Testis (tissue), 2 donors: ENCODE measurements around the gene ZFYVE28.

Experiments
- POLR2A ChIP-seq: fragments of 450-650 bp; IDR thresholded peaks from one replicate; pipeline ENCODE4 v1.6.1; 2017; ENCODE audit warnings: antibody characterized with exemption, mild to moderate bottlenecking, moderate library complexity
- TF ChIP-seq, protein P1 (sequence below), 3 experiments: fragments of 450-650 bp in 2 of 3; fragments of 200-600 bp in 1 of 3; sonication (generic) in 1 of 3; IDR thresholded peaks; one replicate each; pipeline ENCODE4 v1.5.1; 2016 to 2019; ENCODE audit warnings: antibody characterized with exemption in 3 of 3, mild to moderate bottlenecking in 2 of 3, moderate library complexity in 1 of 3

DNA sequence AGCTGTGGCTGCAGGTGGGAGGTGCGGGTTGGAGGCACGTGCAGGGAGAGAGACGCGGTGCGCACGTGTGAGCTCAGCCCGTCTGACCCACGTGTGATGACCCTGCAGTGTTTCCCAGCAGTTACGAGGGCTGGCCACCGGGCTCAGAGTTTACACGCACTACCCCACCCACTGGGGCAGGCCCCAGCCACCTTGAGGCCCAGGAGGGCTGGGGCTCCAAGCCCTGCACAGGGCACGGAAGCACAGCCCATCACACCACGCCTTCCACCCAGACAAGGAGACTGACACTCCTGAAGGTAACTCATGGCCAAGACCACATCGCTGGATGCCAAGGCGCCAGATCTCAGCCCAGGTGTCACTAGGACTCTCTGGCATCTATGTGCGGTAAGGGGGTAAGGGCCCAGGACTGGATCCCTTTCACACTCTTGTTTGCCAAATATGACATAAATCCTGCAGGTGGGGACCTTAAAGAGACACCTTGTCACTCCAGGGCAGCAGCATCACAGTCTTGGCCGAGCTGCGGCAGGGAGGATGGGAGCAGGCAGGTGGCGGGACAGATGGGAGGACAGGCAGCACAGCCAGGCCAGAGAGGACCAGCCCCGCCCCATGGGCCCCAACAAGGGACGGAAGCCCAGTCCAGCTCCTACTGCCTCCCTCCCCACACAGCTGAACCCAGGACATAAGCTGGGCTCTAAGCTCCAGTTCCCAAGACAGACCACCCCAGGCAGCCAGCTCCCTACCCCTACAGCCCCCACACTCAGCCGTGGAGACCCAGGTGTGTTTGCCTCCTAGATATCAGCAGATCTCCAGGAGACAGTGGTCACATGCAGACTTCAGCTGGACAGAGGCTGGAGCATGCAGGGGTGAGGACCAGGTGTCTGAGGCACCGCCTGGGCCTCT lies 56.8 kb downstream of the ZFYVE28 start:
- TF ChIP-seq, protein P1, sequence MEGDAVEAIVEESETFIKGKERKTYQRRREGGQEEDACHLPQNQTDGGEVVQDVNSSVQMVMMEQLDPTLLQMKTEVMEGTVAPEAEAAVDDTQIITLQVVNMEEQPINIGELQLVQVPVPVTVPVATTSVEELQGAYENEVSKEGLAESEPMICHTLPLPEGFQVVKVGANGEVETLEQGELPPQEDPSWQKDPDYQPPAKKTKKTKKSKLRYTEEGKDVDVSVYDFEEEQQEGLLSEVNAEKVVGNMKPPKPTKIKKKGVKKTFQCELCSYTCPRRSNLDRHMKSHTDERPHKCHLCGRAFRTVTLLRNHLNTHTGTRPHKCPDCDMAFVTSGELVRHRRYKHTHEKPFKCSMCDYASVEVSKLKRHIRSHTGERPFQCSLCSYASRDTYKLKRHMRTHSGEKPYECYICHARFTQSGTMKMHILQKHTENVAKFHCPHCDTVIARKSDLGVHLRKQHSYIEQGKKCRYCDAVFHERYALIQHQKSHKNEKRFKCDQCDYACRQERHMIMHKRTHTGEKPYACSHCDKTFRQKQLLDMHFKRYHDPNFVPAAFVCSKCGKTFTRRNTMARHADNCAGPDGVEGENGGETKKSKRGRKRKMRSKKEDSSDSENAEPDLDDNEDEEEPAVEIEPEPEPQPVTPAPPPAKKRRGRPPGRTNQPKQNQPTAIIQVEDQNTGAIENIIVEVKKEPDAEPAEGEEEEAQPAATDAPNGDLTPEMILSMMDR (IDR thresholded peaks at IDR 0.05) = no peak
- TF ChIP-seq POLR2A = no peak
